K562 (cell line): ENCODE data around the gene KCNN3. TPM values are rescaled to one million over a fixed set of nuclear protein-coding genes. Genes with fewer than 3 reads are reported as not detected.

Experiments
- ARID2 ChIP-seq: fragments of 450-650 bp; IDR thresholded peaks from 2 replicates; pipeline ENCODE4 v1.6.1; 2017; ENCODE audit warnings: antibody characterized with exemption, mild to moderate bottlenecking
- E2F4 ChIP-seq: sonication (generic); formaldehyde crosslinking; IDR thresholded peaks from 2 replicates; pipeline ENCODE4 v1.8.0; 2022; ENCODE audit warnings: mild to moderate bottlenecking, low read depth, missing genetic modification reagents
- ERF ChIP-seq: fragments of 450-650 bp; formaldehyde crosslinking; IDR thresholded peaks from 2 replicates; pipeline ENCODE4 v1.4.0; 2020; ENCODE audit warnings: mild to moderate bottlenecking, mixed read lengths
- ESRRA ChIP-seq: fragments of 450-650 bp; IDR thresholded peaks from 2 replicates; pipeline ENCODE4 v1.6.1; 2014; ENCODE audit warnings: low read depth, mild to moderate bottlenecking, moderate library complexity, borderline replicate concordance
- ZNF551 ChIP-seq: fragments of 250-450 bp; sonication (Bioruptor Pico); IDR thresholded peaks from 2 replicates; pipeline ENCODE4 v1.5.0; 2021; ENCODE audit warnings: mild to moderate bottlenecking, moderate library complexity
- ZNF589 ChIP-seq: fragments of 200-800 bp; sonication (Bioruptor generic); IDR thresholded peaks from 2 replicates; pipeline ENCODE4 v1.6.1; 2016; ENCODE audit warnings: low read depth, missing genetic modification characterization, missing compliant biosample characterization
- ZNF778 ChIP-seq: fragments of 450-650 bp; formaldehyde crosslinking; IDR thresholded peaks from 2 replicates; pipeline ENCODE4 v1.4.0; 2020; ENCODE audit warnings: mild to moderate bottlenecking, moderate library complexity
- polyA plus RNA-seq, 8 experiments: library from polyadenylated mRNA; depleted of rRNA in 4 of 8; stranded (reverse) in 5 of 8; unstranded in 3 of 8; fragments of >200 nt; fragmentation: Nextera tagmentation in 2 of 8; fragmentation: Illumina TruSeq in 1 of 8; extraction: Ambion mirVana in 2 of 8; extraction: Trizol in 1 of 8; gene quantifications; 2 replicates each; pipeline versions ENCODE4 v1.2.1 to v1.2.3, GENCODE V29; 2011 to 2014; ENCODE audit warnings: inconsistent platforms in 1 of 8, missing spikeins in 1 of 8
- total RNA-seq, 7 experiments: library from RNA; depleted of rRNA in 6 of 7; stranded (reverse); fragments of >200 nt in 6 of 7; fragmentation: Illumina TruSeq in 2 of 7; extraction: Trizol in 2 of 7; gene quantifications; 2 replicates each; pipeline versions ENCODE4 v1.2.1 to v1.2.3, GENCODE V29; 2011 to 2021; ENCODE audit warnings: low replicate concordance in 1 of 7
- TF ChIP-seq, protein P1 (sequence below): fragments of 250-450 bp; sonication (Bioruptor Pico); IDR thresholded peaks from 2 replicates; pipeline ENCODE4 v1.8.0; 2022; ENCODE audit warnings: inconsistent platforms

KCNN3 gene
- total and polyA plus RNA-seq, 9 of the 15 experiments (the other 6 are each of a cell fraction or from before 2014, with no cell fraction given) = 0.02 to 0.03 TPM; not detected in 7

GRCh38 chr1:154735804-154736168 lies 134.3 kb downstream of the KCNN3 start (continued):
- TF ChIP-seq, protein P1, sequence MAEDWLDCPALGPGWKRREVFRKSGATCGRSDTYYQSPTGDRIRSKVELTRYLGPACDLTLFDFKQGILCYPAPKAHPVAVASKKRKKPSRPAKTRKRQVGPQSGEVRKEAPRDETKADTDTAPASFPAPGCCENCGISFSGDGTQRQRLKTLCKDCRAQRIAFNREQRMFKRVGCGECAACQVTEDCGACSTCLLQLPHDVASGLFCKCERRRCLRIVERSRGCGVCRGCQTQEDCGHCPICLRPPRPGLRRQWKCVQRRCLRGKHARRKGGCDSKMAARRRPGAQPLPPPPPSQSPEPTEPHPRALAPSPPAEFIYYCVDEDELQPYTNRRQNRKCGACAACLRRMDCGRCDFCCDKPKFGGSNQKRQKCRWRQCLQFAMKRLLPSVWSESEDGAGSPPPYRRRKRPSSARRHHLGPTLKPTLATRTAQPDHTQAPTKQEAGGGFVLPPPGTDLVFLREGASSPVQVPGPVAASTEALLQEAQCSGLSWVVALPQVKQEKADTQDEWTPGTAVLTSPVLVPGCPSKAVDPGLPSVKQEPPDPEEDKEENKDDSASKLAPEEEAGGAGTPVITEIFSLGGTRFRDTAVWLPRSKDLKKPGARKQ (CRISPR knock-in tag) = no peak
- TF ChIP-seq ZNF551 (no peak), ESRRA (no peak), ZNF778 (CRISPR knock-in tag) (no peak), E2F4 (CRISPR knock-in tag) (no peak), ERF (CRISPR knock-in tag) (no peak), ARID2 (no peak), ZNF589 (CRISPR knock-in tag) (no peak)
